A549 (cell line): Measurements from ENCODE around the gene PACS1.

Experiments used
- BHLHE40 ChIP-seq: IDR thresholded peaks from 2 replicates; pipeline ENCODE4 v1.6.1; 2012; ENCODE audit warnings: low read depth, low read length, inconsistent platforms
- CEBPB ChIP-seq, 2 experiments: fragments of >200 bp in 1 of 2; sonication (Bioruptor Twin) in 1 of 2; formaldehyde crosslinking in 1 of 2; IDR thresholded peaks; 2 replicates each; pipeline ENCODE4 v1.6.1; 2012 to 2016
- CTCF ChIP-seq: fragments of >200 bp; sonication (Bioruptor Twin); formaldehyde crosslinking; IDR thresholded peaks from 3 replicates; pipeline ENCODE4 v1.5.1; 2016
- PBX3 ChIP-seq: IDR thresholded peaks from 2 replicates; pipeline ENCODE4 v1.6.1; 2012
- RAD21 ChIP-seq, 2 experiments: fragments of >200 bp in 1 of 2; sonication (Bioruptor Twin) in 1 of 2; formaldehyde crosslinking in 1 of 2; IDR thresholded peaks in 1 of 2; conservative IDR thresholded peaks in 1 of 2; 2 replicates in 1 of 2; 3 replicates in 1 of 2; pipeline ENCODE4 v1.6.1; 2012 to 2018; ENCODE audit warnings: inconsistent platforms in 1 of 2
- RFX5 ChIP-seq: fragments of 450-650 bp; IDR thresholded peaks from 2 replicates; pipeline ENCODE4 v1.7.1; 2014; ENCODE audit warnings: antibody characterized with exemption, mild to moderate bottlenecking, moderate library complexity
- USF2 ChIP-seq: fragments of 450-650 bp; IDR thresholded peaks from 2 replicates; pipeline ENCODE4 v1.6.1; 2014; ENCODE audit warnings: antibody characterized with exemption

- TF ChIP-seq CTCF (no peak), RAD21 (conservative IDR thresholded peaks at IDR 0.05 in 1 of 2, IDR thresholded peaks at IDR 0.05 in 1 of 2) (no peak), CEBPB (IDR thresholded peaks at IDR 0.05) (no peak), USF2 (no peak), BHLHE40 (no peak), RFX5 (no peak), PBX3 (no peak)
These were observed 165.1 kb downstream of the PACS1 start for GRCh38 chr11:66235141-66235540.
